OCI-LY1 (cell line): ENCODE results near the gene TTLL9.

Source experiments
- H2AFZ ChIP-seq: fragments of 200-600 bp; sonication (generic), shearing (Covaris generic); 2 replicates; pipeline ENCODE4 v1.6.0; 2014; ENCODE audit warnings: antibody characterized with exemption, mild to moderate bottlenecking, low read length
- H3F3A ChIP-seq: fragments of 200-600 bp; sonication (generic), shearing (Covaris generic); 2 replicates; pipeline ENCODE4 v1.6.0; 2014; ENCODE audit warnings: mild to moderate bottlenecking, antibody characterized with exemption, low read length, moderate library complexity; ENCODE audit not compliant: insufficient read depth
- H3K27ac ChIP-seq: fragments of 200-600 bp; sonication (generic); 2 replicates; pipeline ENCODE4 v1.5.1; 2014; ENCODE audit warnings: low read length, mixed run types, mild to moderate bottlenecking, low read depth; ENCODE audit not compliant: poor library complexity, severe bottlenecking
- H3K27me3 ChIP-seq: fragments of 200-600 bp; sonication (generic); 2 replicates; pipeline ENCODE4 v1.6.0; 2014; ENCODE audit warnings: antibody characterized with exemption, mild to moderate bottlenecking, low read length, moderate library complexity; ENCODE audit not compliant: insufficient read depth
- H3K36me3 ChIP-seq: fragments of 200-600 bp; sonication (generic); 2 replicates; pipeline ENCODE4 v1.6.1; 2014; ENCODE audit warnings: mild to moderate bottlenecking, antibody characterized with exemption, low read length, moderate library complexity, mixed read lengths; ENCODE audit not compliant: insufficient read depth
- H3K4me1 ChIP-seq: fragments of 200-600 bp; sonication (generic); 2 replicates; pipeline ENCODE4 v1.5.1; 2014; ENCODE audit warnings: mild to moderate bottlenecking, low read length, moderate library complexity; ENCODE audit not compliant: insufficient read depth, severe bottlenecking
- H3K4me2 ChIP-seq: fragments of 200-600 bp; sonication (generic), shearing (Covaris generic); 2 replicates; pipeline ENCODE4 v1.6.1; 2014; ENCODE audit warnings: low read length
- H3K4me3 ChIP-seq: fragments of 200-600 bp; sonication (generic); 2 replicates; pipeline ENCODE4 v1.5.1; 2014; ENCODE audit warnings: low read length, low read depth, mild to moderate bottlenecking, mixed read lengths; ENCODE audit not compliant: poor library complexity, severe bottlenecking
- H3K79me2 ChIP-seq: fragments of 200-600 bp; shearing (Covaris generic); 2 replicates; pipeline ENCODE4 v1.6.1; 2016; ENCODE audit warnings: mixed run types, low read length, mixed read lengths; ENCODE audit not compliant: insufficient read depth
- H3K9ac ChIP-seq: fragments of 200-600 bp; sonication (generic), shearing (Covaris generic); 2 replicates; pipeline ENCODE4 v1.6.1; 2014; ENCODE audit warnings: mild to moderate bottlenecking, low read length, mixed read lengths
- H3K9me2 ChIP-seq: fragments of 200-600 bp; sonication (generic), shearing (Covaris generic); 2 replicates; pipeline ENCODE4 v1.6.1; 2014; ENCODE audit warnings: low read depth, mild to moderate bottlenecking, low read length, mixed read lengths
- H3K9me3 ChIP-seq: fragments of 200-600 bp; shearing (Covaris generic); 2 replicates; pipeline ENCODE4 v1.6.1; 2014; ENCODE audit warnings: low read length, mixed read lengths
- H4K20me1 ChIP-seq: fragments of 200-600 bp; sonication (generic), shearing (Covaris generic); 2 replicates; pipeline ENCODE4 v1.6.0; 2016; ENCODE audit warnings: mild to moderate bottlenecking, low read length; ENCODE audit not compliant: insufficient read depth
- EZH2 ChIP-seq: fragments of 200-600 bp; sonication (generic), shearing (Covaris generic); IDR thresholded peaks from 2 replicates; pipeline ENCODE4 v1.8.0; 2017; ENCODE audit warnings: borderline replicate concordance, mixed run types, mild to moderate bottlenecking, antibody characterized with exemption, low read length, moderate library complexity, mixed read lengths
- TF ChIP-seq, protein P1 (sequence below): fragments of 200-600 bp; sonication (generic), shearing (Covaris generic); IDR thresholded peaks from 2 replicates; pipeline ENCODE4 v1.5.1; 2017; ENCODE audit warnings: mild to moderate bottlenecking, antibody characterized with exemption, low read length, moderate library complexity, mixed read lengths

TTLL9 gene

GRCh38 chr20:31823360-31824124, 46.9 kb upstream of the TTLL9 start:
- Histone ChIP-seq H3K4me2 (no peak overlapping the region), H2AFZ (no peak overlapping the region), H4K20me1 (no peaks in the 10 kb centered on the region), H3K27ac (no peak overlapping the region), H3K4me3 (no peak overlapping the region), H3K27me3 (no peaks in the 10 kb centered on the region), H3K9ac (no peak overlapping the region), H3K36me3 (no peaks in the 10 kb centered on the region), H3K4me1 (no peaks in the 10 kb centered on the region), H3K9me2 (no peaks in the 10 kb centered on the region), H3F3A (no peaks in the 10 kb centered on the region), H3K79me2 (no peaks in the 10 kb centered on the region), H3K9me3 (no peaks in the 10 kb centered on the region)
- TF ChIP-seq EZH2 = no peak
- TF ChIP-seq, protein P1, sequence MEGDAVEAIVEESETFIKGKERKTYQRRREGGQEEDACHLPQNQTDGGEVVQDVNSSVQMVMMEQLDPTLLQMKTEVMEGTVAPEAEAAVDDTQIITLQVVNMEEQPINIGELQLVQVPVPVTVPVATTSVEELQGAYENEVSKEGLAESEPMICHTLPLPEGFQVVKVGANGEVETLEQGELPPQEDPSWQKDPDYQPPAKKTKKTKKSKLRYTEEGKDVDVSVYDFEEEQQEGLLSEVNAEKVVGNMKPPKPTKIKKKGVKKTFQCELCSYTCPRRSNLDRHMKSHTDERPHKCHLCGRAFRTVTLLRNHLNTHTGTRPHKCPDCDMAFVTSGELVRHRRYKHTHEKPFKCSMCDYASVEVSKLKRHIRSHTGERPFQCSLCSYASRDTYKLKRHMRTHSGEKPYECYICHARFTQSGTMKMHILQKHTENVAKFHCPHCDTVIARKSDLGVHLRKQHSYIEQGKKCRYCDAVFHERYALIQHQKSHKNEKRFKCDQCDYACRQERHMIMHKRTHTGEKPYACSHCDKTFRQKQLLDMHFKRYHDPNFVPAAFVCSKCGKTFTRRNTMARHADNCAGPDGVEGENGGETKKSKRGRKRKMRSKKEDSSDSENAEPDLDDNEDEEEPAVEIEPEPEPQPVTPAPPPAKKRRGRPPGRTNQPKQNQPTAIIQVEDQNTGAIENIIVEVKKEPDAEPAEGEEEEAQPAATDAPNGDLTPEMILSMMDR = no peak

DNA sequence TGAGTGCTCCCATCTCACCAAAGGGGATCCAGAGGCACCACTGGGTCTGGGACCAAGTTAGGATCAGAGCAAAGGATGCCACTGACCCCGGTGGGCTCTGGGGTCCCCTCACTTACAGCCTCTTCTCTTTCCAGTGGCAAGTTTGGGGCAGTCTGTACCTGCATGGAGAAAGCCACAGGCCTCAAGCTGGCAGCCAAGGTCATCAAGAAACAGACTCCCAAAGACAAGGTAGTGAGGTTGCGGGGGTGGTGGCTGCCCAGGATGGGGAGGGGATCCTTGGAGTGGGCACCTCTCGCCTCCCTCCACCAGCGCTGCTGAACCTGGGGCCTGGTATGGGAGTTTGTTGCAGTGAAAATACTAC, 46.3 kb upstream of the TTLL9 start:
- Histone ChIP-seq H3K9ac (no peak overlapping the region), H3K9me3 (no peaks in the 10 kb centered on the region), H3K4me2 (no peak overlapping the region), H4K20me1 (no peaks in the 10 kb centered on the region), H3K36me3 (no peaks in the 10 kb centered on the region), H3K4me3 (no peak overlapping the region), H3F3A (no peaks in the 10 kb centered on the region), H3K9me2 (no peaks in the 10 kb centered on the region), H3K79me2 (no peaks in the 10 kb centered on the region), H3K4me1 (no peaks in the 10 kb centered on the region), H3K27me3 (no peaks in the 10 kb centered on the region), H3K27ac (no peak overlapping the region), H2AFZ (no peak overlapping the region)
- TF ChIP-seq, protein P1 = no peak
- TF ChIP-seq EZH2 = no peak

GRCh38 chr20:31824554-31825313, 45.7 kb upstream of the TTLL9 start:
- no peak overlapping the region for H3K4me3 ChIP-seq
- no peak overlapping the region for H3K4me2 ChIP-seq
- no peak overlapping the region for H3K9ac ChIP-seq
- H3K27me3 ChIP-seq = no peaks in the 10 kb centered on the region
- peaks cover 3% of the 10 kb centered on the region for H3K4me1 ChIP-seq
- H2AFZ ChIP-seq = no peak overlapping the region
- H3K9me2 ChIP-seq = no peaks in the 10 kb centered on the region
- H3K27ac ChIP-seq = no peak overlapping the region
- no peaks in the 10 kb centered on the region for H3F3A ChIP-seq
- H4K20me1 ChIP-seq = no peaks in the 10 kb centered on the region
- no peaks in the 10 kb centered on the region for H3K9me3 ChIP-seq
- no peaks in the 10 kb centered on the region for H3K36me3 ChIP-seq
- TF ChIP-seq, protein P1 = no peak
- no peak for TF ChIP-seq EZH2
- no peaks in the 10 kb centered on the region for H3K79me2 ChIP-seq
